Hepatocyte (in vitro differentiated cells): ENCODE measurements around the gene FAM83E. TPM values are rescaled to one million over a fixed set of nuclear protein-coding genes. Genes with fewer than 3 reads are reported as not detected.

Experiments used
- DNase-seq: peaks from one replicate; pipeline ENCODE4 v3.0.0-alpha.2; 2016; ENCODE audit warnings: low spot score
- H2AFZ ChIP-seq: fragments of 200-600 bp; sonication (generic); 2 replicates; pipeline ENCODE4 v1.6.0; 2016; ENCODE audit warnings: antibody characterized with exemption, mild to moderate bottlenecking
- H3K27ac ChIP-seq: fragments of 200-600 bp; sonication (generic); 2 replicates; pipeline ENCODE4 v1.5.1; 2016; ENCODE audit warnings: mild to moderate bottlenecking
- H3K27me3 ChIP-seq: fragments of 200-600 bp; sonication (generic); 2 replicates; pipeline ENCODE4 v1.6.1; 2016
- H3K36me3 ChIP-seq: fragments of 200-600 bp; sonication (generic); replicated peaks from 2 replicates; pipeline ENCODE4 v1.5.1; 2016; ENCODE audit warnings: low read depth; ENCODE audit not compliant: insufficient read depth
- H3K4me1 ChIP-seq: fragments of 200-600 bp; sonication (generic); 2 replicates; pipeline ENCODE4 v1.5.1; 2016; ENCODE audit warnings: mild to moderate bottlenecking, moderate library complexity; ENCODE audit not compliant: insufficient read depth
- H3K4me2 ChIP-seq: fragments of 200-600 bp; sonication (generic); 2 replicates; pipeline ENCODE4 v1.6.0; 2016
- H3K4me3 ChIP-seq: fragments of 200-600 bp; sonication (generic); 2 replicates; pipeline ENCODE4 v1.5.1; 2016; ENCODE audit warnings: mild to moderate bottlenecking
- H3K79me2 ChIP-seq: fragments of 200-600 bp; sonication (generic); 2 replicates; pipeline ENCODE4 v1.6.0; 2017; ENCODE audit warnings: mild to moderate bottlenecking
- H3K9me2 ChIP-seq: fragments of 200-600 bp; sonication (generic); replicated peaks from 2 replicates; pipeline ENCODE4 v1.6.0; 2017; ENCODE audit warnings: mild to moderate bottlenecking; ENCODE audit not compliant: insufficient read depth
- H3K9me3 ChIP-seq: fragments of 200-600 bp; sonication (generic); 2 replicates; pipeline ENCODE4 v1.5.1; 2016; ENCODE audit warnings: low read depth, mild to moderate bottlenecking
- H4K20me1 ChIP-seq: fragments of 200-600 bp; sonication (generic); 2 replicates; pipeline ENCODE4 v1.6.0; 2016; ENCODE audit warnings: mild to moderate bottlenecking; ENCODE audit not compliant: insufficient read depth, poor library complexity, severe bottlenecking
- CTCF ChIP-seq: fragments of 200-600 bp; sonication (generic); IDR thresholded peaks from 2 replicates; pipeline ENCODE4 v1.5.1; 2016; ENCODE audit warnings: antibody characterized with exemption, mild to moderate bottlenecking; ENCODE audit not compliant: poor library complexity
- EZH2 ChIP-seq: fragments of 200-600 bp; sonication (generic); IDR thresholded peaks from 2 replicates; pipeline ENCODE4 v1.6.1; 2016; ENCODE audit warnings: antibody characterized with exemption, mild to moderate bottlenecking, borderline replicate concordance
- EZH2phosphoT487 ChIP-seq: fragments of 200-600 bp; sonication (generic); IDR thresholded peaks from one replicate; pipeline ENCODE4 v1.6.1; 2018; ENCODE audit warnings: antibody characterized with exemption, mild to moderate bottlenecking, low read depth, moderate library complexity; ENCODE audit not compliant: unreplicated experiment, severe bottlenecking
- WGBS: methylation state at CpG from one replicate; pipeline ENCODE4 v1.1.6; 2016; ENCODE audit warnings: low lambda C conversion rate; ENCODE audit errors: missing lambda C conversion rate; 5-methylcytosine and 5-hydroxymethylcytosine counted together
- polyA plus RNA-seq: library from polyadenylated mRNA; unstranded; fragments of >200 nt; fragmentation: Nextera tagmentation; extraction: Ambion mirVana; gene quantifications from 2 replicates; pipeline ENCODE4 v1.2.1, GENCODE V29; 2016
- total RNA-seq: library from RNA; depleted of rRNA; stranded (reverse); fragments of >200 nt; gene quantifications from 2 replicates; pipeline ENCODE4 v1.2.3, GENCODE V29; 2014

Gene FAM83E
- total and polyA plus RNA-seq, 2 experiments from 2014 or later = 12.4 to 22.2 TPM

- Histone ChIP-seq H3K36me3 (no peaks in the 10 kb centered on the region), H3K9me2 (no peaks in the 10 kb centered on the region), H3K27me3 (no peaks in the 10 kb centered on the region), H3K9me3 (no peaks in the 10 kb centered on the region), H3K4me1 (no peaks in the 10 kb centered on the region), H3K4me3 (no peak overlapping the region), H3K79me2 (no peaks in the 10 kb centered on the region), H4K20me1 (no peaks in the 10 kb centered on the region), H3K4me2 (no peak overlapping the region), H3K27ac (no peak overlapping the region), H2AFZ (no peak overlapping the region)
- DNase-seq = no peak
- 87% methylated on average over 5 of the region's 5 CpGs for WGBS
- TF ChIP-seq EZH2phosphoT487 = no peak
- TF ChIP-seq CTCF = no peak
- no peak for TF ChIP-seq EZH2
These were observed 36.8 kb upstream of the FAM83E start for GRCh38 chr19:48651683-48652048.

- no peaks in the 10 kb centered on the region for H3K9me3 ChIP-seq
- WGBS = 94% methylated on average over 12 of the region's 12 CpGs
- DNase-seq = no peak
- no peak overlapping the region for H3K4me2 ChIP-seq
- no peaks in the 10 kb centered on the region for H3K4me1 ChIP-seq
- H2AFZ ChIP-seq = no peak overlapping the region
- no peak overlapping the region for H3K4me3 ChIP-seq
- TF ChIP-seq CTCF (no peak), EZH2phosphoT487 (no peak), EZH2 (no peak)
- no peaks in the 10 kb centered on the region for H3K36me3 ChIP-seq
- H4K20me1 ChIP-seq = no peaks in the 10 kb centered on the region
- no peaks in the 10 kb centered on the region for H3K9me2 ChIP-seq
- no peak overlapping the region for H3K27ac ChIP-seq
- no peaks in the 10 kb centered on the region for H3K27me3 ChIP-seq
- H3K79me2 ChIP-seq = no peaks in the 10 kb centered on the region
These were observed 36.3 kb upstream of the FAM83E start for GRCh38 chr19:48650974-48651682.

- Histone ChIP-seq H2AFZ (no peak overlapping the region), H3K9me2 (no peaks in the 10 kb centered on the region), H3K4me1 (peaks cover 11% of the 10 kb centered on the region), H3K9me3 (no peaks in the 10 kb centered on the region), H3K4me3 (no peak overlapping the region), H3K4me2 (no peak overlapping the region), H4K20me1 (no peaks in the 10 kb centered on the region), H3K27ac (no peak overlapping the region), H3K27me3 (no peaks in the 10 kb centered on the region), H3K36me3 (no peaks in the 10 kb centered on the region), H3K79me2 (no peaks in the 10 kb centered on the region)
- no peak for DNase-seq
- no peak for TF ChIP-seq CTCF
- 60% methylated on average over 2 of the region's 2 CpGs for WGBS
These were observed 33.3 kb upstream of the FAM83E start for GRCh38 chr19:48648134-48648533.
